Osteoblast (primary cell): ENCODE data around the gene ATP2B3. TPM values are rescaled to one million over a fixed set of nuclear protein-coding genes. Genes with fewer than 3 reads are reported as not detected.

ENCODE experiments used
- DNase-seq: peaks from one replicate; pipeline ENCODE4 v3.0.0; 2011; ENCODE audit warnings: low spot score, mixed read lengths; ENCODE audit not compliant: insufficient read length; ENCODE audit errors: missing footprints
- H2AFZ ChIP-seq: 2 replicates; pipeline ENCODE4 v1.6.0; 2011; ENCODE audit warnings: mild to moderate bottlenecking, low read length
- H3K27ac ChIP-seq: 2 replicates; pipeline ENCODE4 v1.5.1; 2011; ENCODE audit warnings: mild to moderate bottlenecking, low read depth, low read length, moderate library complexity
- H3K27me3 ChIP-seq: 2 replicates; pipeline ENCODE4 v1.6.0; 2012; ENCODE audit warnings: mild to moderate bottlenecking, control low read depth, inconsistent platforms, low read length, moderate library complexity; ENCODE audit not compliant: insufficient read depth
- H3K36me3 ChIP-seq: 2 replicates; pipeline ENCODE4 v1.5.1; 2011; ENCODE audit warnings: mild to moderate bottlenecking, low read length, control low read depth, moderate library complexity; ENCODE audit not compliant: insufficient read depth
- H3K4me1 ChIP-seq: 2 replicates; pipeline ENCODE4 v1.5.1; 2011; ENCODE audit warnings: mild to moderate bottlenecking, low read length, control low read depth, moderate library complexity; ENCODE audit not compliant: insufficient read depth
- H3K4me2 ChIP-seq: 2 replicates; pipeline ENCODE4 v1.6.0; 2011; ENCODE audit warnings: mild to moderate bottlenecking, low read length; ENCODE audit not compliant: insufficient read depth
- H3K4me3 ChIP-seq: fragments of 200-600 bp; sonication (generic); 3 replicates; pipeline ENCODE4 v1.5.1; 2012; ENCODE audit warnings: mild to moderate bottlenecking, low read length, inconsistent platforms; ENCODE audit not compliant: insufficient read depth
- H3K79me2 ChIP-seq: 2 replicates; pipeline ENCODE4 v1.6.0; 2012; ENCODE audit warnings: mild to moderate bottlenecking, low read length, control low read depth, inconsistent platforms; ENCODE audit not compliant: insufficient read depth
- H3K9me3 ChIP-seq: 2 replicates; pipeline ENCODE4 v1.5.1; 2011; ENCODE audit warnings: low read depth, low read length, control low read depth
- H4K20me1 ChIP-seq: 2 replicates; pipeline ENCODE4 v1.6.0; 2012; ENCODE audit warnings: mild to moderate bottlenecking, low read length, control low read depth; ENCODE audit not compliant: insufficient read depth
- CTCF ChIP-seq: IDR thresholded peaks from 2 replicates; pipeline ENCODE4 v1.5.1; 2011; ENCODE audit warnings: mild to moderate bottlenecking, low read depth, low read length, moderate library complexity; ENCODE audit errors: extremely low read depth
- total RNA-seq: library from RNA; depleted of rRNA; stranded (reverse); fragments of >200 nt; gene quantifications from 2 replicates; pipeline ENCODE4 v1.2.3, GENCODE V29; 2012

ATP2B3 gene
- total RNA-seq, 1 donor: not detected

GRCh38 chrX:153590961-153591956 lies 73.8 kb downstream of the ATP2B3 start:
- peaks cover 5% of the 10 kb centered on the region for H3K79me2 ChIP-seq
- no peak overlapping the region for H3K4me2 ChIP-seq
- peak; percentile 72 for DNase-seq
- no peak overlapping the region for H2AFZ ChIP-seq
- no peaks in the 10 kb centered on the region for H3K27me3 ChIP-seq
- peaks cover 12% of the 10 kb centered on the region for H3K36me3 ChIP-seq
- TF ChIP-seq CTCF: no peak
- no peak overlapping the region for H3K4me3 ChIP-seq
- H3K27ac ChIP-seq: no peak overlapping the region
- no peaks in the 10 kb centered on the region for H3K9me3 ChIP-seq
- H3K4me1 ChIP-seq: no peaks in the 10 kb centered on the region
- peaks cover 9% of the 10 kb centered on the region for H4K20me1 ChIP-seq

GRCh38 chrX:153592091-153592833 lies 74.8 kb downstream of the ATP2B3 start:
- no peaks in the 10 kb centered on the region for H3K4me1 ChIP-seq
- H2AFZ ChIP-seq: no peak overlapping the region
- H3K36me3 ChIP-seq: peaks cover 9% of the 10 kb centered on the region
- H3K27ac ChIP-seq: no peak overlapping the region
- no peak overlapping the region for H3K4me3 ChIP-seq
- H3K27me3 ChIP-seq: no peaks in the 10 kb centered on the region
- H3K4me2 ChIP-seq: no peak overlapping the region
- H4K20me1 ChIP-seq: peaks cover 19% of the 10 kb centered on the region
- peak; percentile 80 for DNase-seq
- TF ChIP-seq CTCF: no peak
- H3K9me3 ChIP-seq: no peaks in the 10 kb centered on the region
- peaks cover 14% of the 10 kb centered on the region for H3K79me2 ChIP-seq

- TF ChIP-seq CTCF: no peak
- no peaks in the 10 kb centered on the region for H3K9me3 ChIP-seq
- no peaks in the 10 kb centered on the region for H3K4me1 ChIP-seq
- H3K27me3 ChIP-seq: no peaks in the 10 kb centered on the region
- H3K4me3 ChIP-seq: no peak overlapping the region
- H3K4me2 ChIP-seq: no peak overlapping the region
- peaks cover 21% of the 10 kb centered on the region for H4K20me1 ChIP-seq
- H3K27ac ChIP-seq: no peak overlapping the region
- H2AFZ ChIP-seq: no peak overlapping the region
- H3K79me2 ChIP-seq: peaks cover 19% of the 10 kb centered on the region
- DNase-seq: peak; percentile 69
- peaks cover 3% of the 10 kb centered on the region for H3K36me3 ChIP-seq
Measured at GRCh38 chrX:153592966-153593688, 75.7 kb downstream of the ATP2B3 start.
